Memory B cell (primary cell): ENCODE measurements around the gene KRT5.
"Not testable (repeated sequence)": the region's sequence is repeated elsewhere in the genome, so short reads cannot be mapped to it uniquely, and the experiment has no call there.

Experiments used
- ATAC-seq: fragments of 150-1000 bp; cut with Tn5 transposase; 2 replicates; pipeline ENCODE4 v1.10.0; 2021; ENCODE audit warnings: low read depth, mild to moderate bottlenecking, moderate library complexity
- DNase-seq, 2 donors: peaks; one replicate each; pipeline ENCODE4 v3.0.0; 2022; ENCODE audit warnings: low spot score in 2 of 2
- H3K27ac Mint-ChIP-seq: one replicate; pipeline ENCODE4 v1.8.0; 2022; ENCODE audit warnings: mild to moderate bottlenecking, moderate library complexity, mixed read lengths
- H3K27me3 Mint-ChIP-seq: one replicate; pipeline ENCODE4 v1.8.0; 2022; ENCODE audit warnings: mixed read lengths
- H3K36me3 Mint-ChIP-seq: one replicate; pipeline ENCODE4 v1.8.0; 2022; ENCODE audit warnings: mild to moderate bottlenecking, mixed read lengths
- H3K4me1 Mint-ChIP-seq: one replicate; pipeline ENCODE4 v1.8.0; 2022; ENCODE audit warnings: mixed read lengths
- H3K4me3 Mint-ChIP-seq: one replicate; pipeline ENCODE4 v1.8.0; 2022; ENCODE audit warnings: mild to moderate bottlenecking, moderate library complexity, mixed read lengths
- H3K9me3 Mint-ChIP-seq: one replicate; pipeline ENCODE4 v1.8.0; 2022; ENCODE audit warnings: mixed read lengths

KRT5 gene

GRCh38 chr12:52500574-52500973, 19.6 kb downstream of the KRT5 start:
- not testable (repeated sequence) for H3K27ac Mint-ChIP-seq, H3K4me1 Mint-ChIP-seq, DNase-seq, H3K4me3 Mint-ChIP-seq, H3K9me3 Mint-ChIP-seq, ATAC-seq, H3K36me3 Mint-ChIP-seq
- peaks cover 10% of the 10 kb centered on the region for H3K27me3 Mint-ChIP-seq

- DNase-seq, result no peak
- H3K4me1 Mint-ChIP-seq, result peaks cover 10% of the 10 kb centered on the region
- peaks cover 7% of the 10 kb centered on the region for H3K27me3 Mint-ChIP-seq
- H3K36me3 Mint-ChIP-seq, result no peaks in the 10 kb centered on the region
- no peak overlapping the region for H3K27ac Mint-ChIP-seq
- ATAC-seq, result no peak
- H3K9me3 Mint-ChIP-seq, result peaks cover 2% of the 10 kb centered on the region
- no peak overlapping the region for H3K4me3 Mint-ChIP-seq
These were observed 20.2 kb downstream of the KRT5 start for GRCh38 chr12:52499806-52500560.

- no peak for ATAC-seq
- no peak for DNase-seq
- Mint-ChIP-seq H3K9me3 (peaks cover 2% of the 10 kb centered on the region), H3K27ac (no peak overlapping the region), H3K4me3 (no peak overlapping the region), H3K27me3 (peaks cover 7% of the 10 kb centered on the region), H3K4me1 (peaks cover 10% of the 10 kb centered on the region), H3K36me3 (no peaks in the 10 kb centered on the region)
These were observed 21.2 kb downstream of the KRT5 start for GRCh38 chr12:52498946-52499345.

- peaks cover 2% of the 10 kb centered on the region for H3K9me3 Mint-ChIP-seq
These were observed 22.2 kb downstream of the KRT5 start for GRCh38 chr12:52497975-52498374.

GRCh38 chr12:52496590-52497071, 23.6 kb downstream of the KRT5 start:
- no peak for ATAC-seq
- H3K36me3 Mint-ChIP-seq, result no peaks in the 10 kb centered on the region
- H3K4me1 Mint-ChIP-seq, result peaks cover 10% of the 10 kb centered on the region
- H3K27ac Mint-ChIP-seq, result no peak overlapping the region
- no peak overlapping the region for H3K4me3 Mint-ChIP-seq
- peaks cover 2% of the 10 kb centered on the region for H3K9me3 Mint-ChIP-seq
- peaks cover 11% of the 10 kb centered on the region for H3K27me3 Mint-ChIP-seq
- DNase-seq, result no peak

More at GRCh38 chr12:52497975-52498374, 22.2 kb downstream of the KRT5 start:
- Mint-ChIP-seq H3K27ac (no peak overlapping the region), H3K4me3 (no peak overlapping the region), H3K27me3 (peaks cover 10% of the 10 kb centered on the region), H3K36me3 (no peaks in the 10 kb centered on the region), H3K4me1 (peaks cover 10% of the 10 kb centered on the region)
- ATAC-seq, result no peak
- DNase-seq, result no peak

- Mint-ChIP-seq H3K27ac (no peak overlapping the region), H3K27me3 (peaks cover 15% of the 10 kb centered on the region), H3K4me1 (peaks cover 10% of the 10 kb centered on the region), H3K9me3 (peaks cover 2% of the 10 kb centered on the region), H3K36me3 (no peaks in the 10 kb centered on the region), H3K4me3 (no peak overlapping the region)
- ATAC-seq (no peak), DNase-seq (no peak)
These were observed 24.1 kb downstream of the KRT5 start for GRCh38 chr12:52496054-52496453.

GRCh38 chr12:52495389-52495788, 24.8 kb downstream of the KRT5 start:
- Mint-ChIP-seq H3K4me1 (peaks cover 10% of the 10 kb centered on the region), H3K27me3 (peaks cover 12% of the 10 kb centered on the region), H3K4me3 (no peak overlapping the region), H3K9me3 (peaks cover 1% of the 10 kb centered on the region), H3K36me3 (no peaks in the 10 kb centered on the region), H3K27ac (no peak overlapping the region)
- DNase-seq (no peak), ATAC-seq (no peak)

- Mint-ChIP-seq H3K4me3 (no peak overlapping the region), H3K4me1 (peaks cover 10% of the 10 kb centered on the region), H3K9me3 (no peaks in the 10 kb centered on the region), H3K27ac (no peak overlapping the region), H3K36me3 (no peaks in the 10 kb centered on the region), H3K27me3 (peaks cover 12% of the 10 kb centered on the region)
- ATAC-seq (no peak), DNase-seq (no peak)
These were observed 25.7 kb downstream of the KRT5 start for GRCh38 chr12:52494518-52494917.

GRCh38 chr12:52494100-52494499, 26.1 kb downstream of the KRT5 start:
- Mint-ChIP-seq H3K27me3 (peaks cover 12% of the 10 kb centered on the region), H3K4me3 (no peak overlapping the region)
- no peak for ATAC-seq

GRCh38 chr12:52493172-52493571, 27.0 kb downstream of the KRT5 start, which contains the start of gene KRT6A:
Gene KRT6A, minus strand, starts transcription at chr12:52493257. Its CDS starts 69 bp downstream, at chr12:52493188.
- Mint-ChIP-seq H3K4me1 (peaks cover 10% of the 10 kb centered on the region), H3K9me3 (no peaks in the 10 kb centered on the region), H3K4me3 (no peak within 1 kb of the TSS), H3K27ac (no peak within 1 kb of the TSS), H3K27me3 (peaks cover 14% of the 10 kb centered on the region), H3K36me3 (no peaks in the 10 kb centered on the region)
- no peak for ATAC-seq
- no peak for DNase-seq

More at GRCh38 chr12:52494100-52494499, 26.1 kb downstream of the KRT5 start:
- Mint-ChIP-seq H3K4me1 (peaks cover 10% of the 10 kb centered on the region), H3K9me3 (no peaks in the 10 kb centered on the region), H3K36me3 (no peaks in the 10 kb centered on the region), H3K27ac (no peak overlapping the region)
- DNase-seq, result no peak

- H3K27me3 Mint-ChIP-seq, result peaks cover 11% of the 10 kb centered on the region
- H3K9me3 Mint-ChIP-seq, H3K4me3 Mint-ChIP-seq, H3K36me3 Mint-ChIP-seq, H3K27ac Mint-ChIP-seq, DNase-seq, ATAC-seq: not testable (repeated sequence)
- H3K4me1 Mint-ChIP-seq, result peaks cover 10% of the 10 kb centered on the region
These were observed 27.8 kb downstream of the KRT5 start for GRCh38 chr12:52492405-52492804.

GRCh38 chr12:52491495-52491894, 28.7 kb downstream of the KRT5 start:
- H3K4me3 Mint-ChIP-seq, H3K27ac Mint-ChIP-seq: not testable (repeated sequence)

GRCh38 chr12:52488736-52489135, 31.5 kb downstream of the KRT5 start:
- ATAC-seq, result no peak
- peaks cover 14% of the 10 kb centered on the region for H3K27me3 Mint-ChIP-seq
- no peak overlapping the region for H3K4me3 Mint-ChIP-seq

More at GRCh38 chr12:52491495-52491894, 28.7 kb downstream of the KRT5 start:
- not testable (repeated sequence) for DNase-seq, H3K9me3 Mint-ChIP-seq, ATAC-seq, H3K36me3 Mint-ChIP-seq
- Mint-ChIP-seq H3K27me3 (peaks cover 11% of the 10 kb centered on the region), H3K4me1 (peaks cover 10% of the 10 kb centered on the region)

GRCh38 chr12:52487744-52488443, 32.3 kb downstream of the KRT5 start:
- H3K27ac Mint-ChIP-seq, DNase-seq, H3K9me3 Mint-ChIP-seq, H3K36me3 Mint-ChIP-seq, H3K4me1 Mint-ChIP-seq, ATAC-seq, H3K4me3 Mint-ChIP-seq: not testable (repeated sequence)
- H3K27me3 Mint-ChIP-seq, result peaks cover 10% of the 10 kb centered on the region

More at GRCh38 chr12:52488736-52489135, 31.5 kb downstream of the KRT5 start:
- Mint-ChIP-seq H3K36me3 (no peaks in the 10 kb centered on the region), H3K27ac (no peak overlapping the region), H3K4me1 (no peaks in the 10 kb centered on the region), H3K9me3 (peaks cover 7% of the 10 kb centered on the region)
- no peak for DNase-seq
